SJCRH30 (cell line): Measurements from ENCODE around the gene SERPINB11. TPM values are rescaled to one million over a fixed set of nuclear protein-coding genes. Genes with fewer than 3 reads are reported as not detected.
"Not testable (repeated sequence)": the region's sequence is repeated elsewhere in the genome, so short reads cannot be mapped to it uniquely, and the experiment has no call there.

Experiments used
- DNase-seq, 2 experiments: peaks; one replicate each; pipeline ENCODE4 v3.0.0-alpha.2; 2015 to 2020
- H3K27ac ChIP-seq: fragments of 250-450 bp; sonication (Bioruptor Pico); 2 replicates; pipeline ENCODE4 v1.5.1; 2020; ENCODE audit warnings: mild to moderate bottlenecking, moderate library complexity
- H3K27me3 ChIP-seq: fragments of 250-450 bp; sonication (Bioruptor Pico); 2 replicates; pipeline ENCODE4 v1.5.1; 2020; ENCODE audit warnings: mild to moderate bottlenecking, moderate library complexity
- H3K36me3 ChIP-seq: fragments of 250-450 bp; sonication (Bioruptor Pico); 2 replicates; pipeline ENCODE4 v1.5.1; 2020; ENCODE audit warnings: mild to moderate bottlenecking, moderate library complexity
- H3K4me1 ChIP-seq: fragments of 250-450 bp; sonication (Bioruptor Pico); 2 replicates; pipeline ENCODE4 v1.5.1; 2020; ENCODE audit warnings: mild to moderate bottlenecking, moderate library complexity
- H3K4me3 ChIP-seq: fragments of 250-450 bp; sonication (Bioruptor Pico); 2 replicates; pipeline ENCODE4 v1.5.1; 2020; ENCODE audit warnings: mild to moderate bottlenecking, moderate library complexity
- H3K9me3 ChIP-seq: fragments of 250-450 bp; sonication (Bioruptor Pico); replicated peaks from 2 replicates; pipeline ENCODE4 v1.5.1; 2020; ENCODE audit warnings: mild to moderate bottlenecking, moderate library complexity
- total RNA-seq: library from RNA; depleted of rRNA; stranded (reverse); fragments of >200 nt; shearing (Covaris generic); gene quantifications from 2 replicates; pipeline ENCODE4 v1.2.3, GENCODE V29; 2014; rRNA removed

The SERPINB11 gene
- total RNA-seq, 1 experiment from 2014 or later, result not detected

DNA sequence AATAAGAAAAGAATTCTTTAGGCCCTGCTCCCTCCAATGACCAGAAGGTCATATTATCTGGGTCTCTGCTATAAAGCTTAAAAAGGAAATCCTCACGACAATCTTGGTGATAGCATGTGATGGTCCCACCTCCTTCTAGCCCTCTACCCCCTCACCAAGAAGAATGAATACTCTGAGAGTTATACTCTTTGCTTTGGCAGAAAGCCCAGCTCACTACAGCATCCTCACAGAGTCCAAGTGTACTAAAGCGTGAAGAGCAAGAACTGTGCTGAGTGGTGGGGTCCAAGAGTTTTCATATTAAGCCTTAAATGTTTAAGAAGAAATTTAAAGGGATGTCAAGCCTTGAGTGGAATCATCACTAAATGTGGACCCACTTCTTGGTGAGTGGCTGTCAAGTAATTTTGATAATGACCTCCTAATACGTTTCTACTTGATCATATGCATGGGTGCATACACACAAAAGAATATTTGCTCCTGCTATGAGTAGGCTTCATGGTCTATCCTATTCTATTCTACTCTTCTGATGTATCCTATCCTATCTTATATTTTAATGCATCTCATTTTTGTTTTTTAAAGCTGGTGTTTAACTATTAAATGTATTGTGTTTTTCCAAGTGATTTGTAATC lies 56.0 kb downstream of the SERPINB11 start:
- Histone ChIP-seq H3K4me3 (no peak overlapping the region), H3K36me3 (no peaks in the 10 kb centered on the region), H3K9me3 (no peaks in the 10 kb centered on the region), H3K27me3 (no peaks in the 10 kb centered on the region), H3K27ac (no peak overlapping the region), H3K4me1 (no peaks in the 10 kb centered on the region)
- DNase-seq, result no peak

GRCh38 chr18:63759786-63760185 lies 57.0 kb downstream of the SERPINB11 start:
- H3K4me1 ChIP-seq, H3K36me3 ChIP-seq, H3K27me3 ChIP-seq, H3K9me3 ChIP-seq, DNase-seq, H3K27ac ChIP-seq, H3K4me3 ChIP-seq: not testable (repeated sequence)

DNA sequence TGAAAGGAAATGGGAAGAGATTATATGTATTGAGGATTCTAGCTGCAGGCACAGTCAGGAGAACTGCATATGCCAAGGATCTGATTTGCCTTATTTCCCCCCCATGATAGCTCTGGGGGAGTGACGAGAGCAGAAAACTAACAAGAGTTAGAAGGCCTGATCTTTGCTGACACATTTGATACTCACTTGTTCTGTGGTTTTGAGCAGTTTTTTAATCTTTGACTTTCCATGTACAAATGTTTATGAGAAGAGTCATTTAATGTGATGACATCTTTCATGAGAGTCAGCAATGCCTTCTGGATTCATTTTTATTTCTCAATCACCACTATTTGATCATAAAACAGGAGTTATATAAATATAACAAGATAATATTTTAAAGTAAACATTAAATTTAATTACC lies 59.8 kb downstream of the SERPINB11 start:
- no peaks in the 10 kb centered on the region for H3K27me3 ChIP-seq
- no peaks in the 10 kb centered on the region for H3K9me3 ChIP-seq
- no peak for DNase-seq
- H3K36me3 ChIP-seq, result no peaks in the 10 kb centered on the region
- H3K4me1 ChIP-seq, result no peaks in the 10 kb centered on the region
- no peak overlapping the region for H3K4me3 ChIP-seq
- no peak overlapping the region for H3K27ac ChIP-seq

DNA sequence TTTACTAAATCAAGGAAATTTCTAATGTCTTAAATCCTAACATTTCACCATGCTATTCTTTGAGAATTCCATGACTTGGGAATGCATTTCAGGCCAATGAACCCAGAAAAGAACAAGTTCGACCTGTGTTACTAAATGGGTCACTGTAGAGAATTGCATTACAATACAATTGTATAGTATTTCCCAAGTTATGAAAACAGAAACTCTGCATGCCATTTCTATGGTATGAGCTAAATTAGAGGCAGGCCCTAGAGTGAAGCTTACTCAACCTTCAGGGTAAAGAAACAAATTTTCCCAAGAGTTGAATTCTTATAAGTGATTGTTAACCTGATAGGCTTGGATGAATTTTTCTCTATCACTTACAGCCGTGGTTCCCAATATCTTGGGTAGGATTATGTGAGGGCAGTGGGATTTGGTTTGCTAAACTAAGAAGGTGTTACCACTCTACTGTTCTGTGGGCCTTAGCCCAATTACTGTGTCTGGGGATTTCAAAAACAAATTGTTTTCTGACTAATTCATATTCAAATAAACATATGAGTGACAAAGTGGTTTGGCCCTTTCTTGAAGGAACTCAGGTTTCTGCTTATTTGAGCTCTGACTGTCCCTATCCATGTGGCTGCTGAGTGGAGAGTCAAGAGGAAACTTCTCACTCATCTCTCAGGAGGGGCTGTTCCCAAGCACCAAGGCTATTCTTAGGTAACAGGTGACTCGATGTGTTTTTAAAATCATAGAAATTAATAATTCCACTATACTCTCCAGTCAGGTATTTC lies 61.3 kb downstream of the SERPINB11 start:
- H3K27me3 ChIP-seq, result no peaks in the 10 kb centered on the region
- no peaks in the 10 kb centered on the region for H3K36me3 ChIP-seq
- H3K4me3 ChIP-seq, result no peak overlapping the region
- no peak overlapping the region for H3K27ac ChIP-seq
- H3K4me1 ChIP-seq, result no peaks in the 10 kb centered on the region
- no peak for DNase-seq
- no peaks in the 10 kb centered on the region for H3K9me3 ChIP-seq

DNA sequence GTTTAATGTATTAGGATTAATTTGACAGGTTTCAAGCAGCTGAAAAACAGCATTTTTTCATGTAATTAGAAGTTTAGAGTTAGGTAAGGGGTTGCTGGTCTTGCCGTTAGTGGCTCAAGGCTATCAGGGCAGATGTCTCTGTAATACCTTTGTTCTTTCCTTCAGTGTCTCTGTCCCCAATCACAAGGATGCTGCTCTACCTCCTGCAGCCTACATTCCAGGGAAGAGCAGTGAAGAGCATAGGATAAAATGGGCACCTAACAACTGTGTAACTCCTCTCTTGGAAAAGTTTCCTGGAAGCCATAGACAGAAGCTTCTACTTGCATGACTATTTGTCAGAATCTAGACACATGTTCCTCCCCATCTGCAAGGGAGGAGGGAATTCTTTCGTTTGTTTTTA lies 63.1 kb downstream of the SERPINB11 start:
- Histone ChIP-seq H3K36me3 (no peaks in the 10 kb centered on the region), H3K27ac (no peak overlapping the region), H3K27me3 (no peaks in the 10 kb centered on the region), H3K9me3 (no peaks in the 10 kb centered on the region), H3K4me1 (no peaks in the 10 kb centered on the region), H3K4me3 (no peak overlapping the region)
- DNase-seq, result no peak

Other genes starting within 250 kb of the SERPINB11 start
- gene SERPINB5, start 226.0 kb upstream of the SERPINB11 start, total RNA-seq, result not detected in 2 replicates
- not detected in 2 replicates for gene SERPINB12, start 160.6 kb upstream of the SERPINB11 start, total RNA-seq
- gene SERPINB13, start 115.6 kb upstream of the SERPINB11 start, total RNA-seq, result not detected in 2 replicates
- gene SERPINB4, start 58.7 kb upstream of the SERPINB11 start, total RNA-seq, result not detected in 2 replicates
- not detected in 2 replicates for gene SERPINB3, start 41.1 kb upstream of the SERPINB11 start, total RNA-seq
- gene SERPINB7, start 72.5 kb downstream of the SERPINB11 start, total RNA-seq, result not detected in 2 replicates
- gene SERPINB2, start 184.7 kb downstream of the SERPINB11 start, total RNA-seq, result not detected in 2 replicates
- not detected in 2 replicates for gene SERPINB10, start 205.0 kb downstream of the SERPINB11 start, total RNA-seq
- not detected in 2 replicates for gene HMSD, start 246.3 kb downstream of the SERPINB11 start, total RNA-seq